Endodermal cell (in vitro differentiated cells): ENCODE data around the gene NOX3. TPM values are rescaled to one million over a fixed set of nuclear protein-coding genes. Genes with fewer than 3 reads are reported as not detected.

Source experiments
- DNase-seq: peaks from one replicate; pipeline ENCODE4 v3.0.0-alpha.2; 2017
- H3K27ac ChIP-seq: 2 replicates; pipeline ENCODE4 v1.5.1; 2013; ENCODE audit warnings: mild to moderate bottlenecking, low read depth, low read length, moderate library complexity
- H3K27me3 ChIP-seq: 2 replicates; pipeline ENCODE4 v1.6.1; 2013; ENCODE audit warnings: mild to moderate bottlenecking, low read length, moderate library complexity; ENCODE audit not compliant: insufficient read depth, control insufficient read depth, poor library complexity, severe bottlenecking
- H3K36me3 ChIP-seq: 2 replicates; pipeline ENCODE4 v1.7.0; 2013; ENCODE audit warnings: mild to moderate bottlenecking, low read length, moderate library complexity; ENCODE audit not compliant: control insufficient read depth, insufficient read depth
- H3K4me1 ChIP-seq: one replicate; pipeline ENCODE4 v1.7.0; 2013; ENCODE audit warnings: low read length; ENCODE audit not compliant: control insufficient read depth, insufficient read depth
- H3K4me3 ChIP-seq: 2 replicates; pipeline ENCODE4 v1.5.1; 2013; ENCODE audit warnings: mild to moderate bottlenecking, low read length, moderate library complexity
- H3K9ac ChIP-seq: 2 replicates; pipeline ENCODE4 v1.6.1; 2013; ENCODE audit warnings: mild to moderate bottlenecking, low read length, moderate library complexity; ENCODE audit not compliant: poor library complexity, severe bottlenecking; ENCODE audit errors: extremely low read depth
- H3K9me3 ChIP-seq: 2 replicates; pipeline ENCODE4 v1.6.1; 2013; ENCODE audit warnings: mild to moderate bottlenecking, low read length, moderate library complexity; ENCODE audit not compliant: control insufficient read depth
- H3K27ac Mint-ChIP-seq: 2 replicates; pipeline ENCODE4 v1.8.0; 2020; ENCODE audit warnings: mixed read lengths
- H3K27me3 Mint-ChIP-seq: 2 replicates; pipeline ENCODE4 v1.8.0; 2021; ENCODE audit warnings: mild to moderate bottlenecking, mixed read lengths; ENCODE audit not compliant: insufficient read depth
- H3K36me3 Mint-ChIP-seq: 2 replicates; pipeline ENCODE4 v1.8.0; 2020; ENCODE audit warnings: low read depth, mixed read lengths
- H3K4me1 Mint-ChIP-seq: 2 replicates; pipeline ENCODE4 v1.8.0; 2020; ENCODE audit warnings: mixed read lengths
- H3K4me3 Mint-ChIP-seq: 2 replicates; pipeline ENCODE4 v1.8.0; 2020; ENCODE audit warnings: mild to moderate bottlenecking, moderate library complexity, mixed read lengths
- H3K9me3 Mint-ChIP-seq: 2 replicates; pipeline ENCODE4 v1.8.0; 2020; ENCODE audit warnings: mild to moderate bottlenecking, mixed read lengths
- CTCF ChIP-seq: fragments of 200-600 bp; sonication (generic); conservative IDR thresholded peaks from 2 replicates; pipeline ENCODE4 v1.5.0; 2021; ENCODE audit warnings: antibody characterized with exemption, mild to moderate bottlenecking
- WGBS, 2 experiments: methylation state at CpG; one replicate each; pipeline versions ENCODE4 v1.1.5 to v1.1.7; 2013; ENCODE audit warnings: missing lambda C conversion rate in 2 of 2, mixed read lengths in 1 of 2; ENCODE audit not compliant: insufficient coverage in 1 of 2, insufficient read length in 1 of 2; 5-methylcytosine and 5-hydroxymethylcytosine counted together
- total RNA-seq, 2 donors: library from RNA; stranded (reverse); fragmentation: NEBNext Ultra II Directional in 1 of 2; extraction: Animal tissue kit (Norgen Biotek cat#: 25700) in 1 of 2; gene quantifications; 2 replicates in 1 of 2; 3 replicates in 1 of 2; pipeline ENCODE4 v1.2.1, GENCODE V29; 2021

Gene NOX3
- total RNA-seq, 2 donors from 2014 or later: not detected

- Mint-ChIP-seq H3K36me3 (no peaks in the 10 kb centered on the region), H3K27ac (no peak overlapping the region), H3K9me3 (peaks cover 13% of the 10 kb centered on the region), H3K4me3 (no peak overlapping the region), H3K27me3 (peaks cover 1% of the 10 kb centered on the region), H3K4me1 (no peaks in the 10 kb centered on the region)
- DNase-seq: no peak
- Histone ChIP-seq H3K27me3 (no peaks in the 10 kb centered on the region), H3K4me3 (no peak overlapping the region), H3K27ac (no peak overlapping the region), H3K36me3 (no peaks in the 10 kb centered on the region), H3K4me1 (no peaks in the 10 kb centered on the region), H3K9ac (no peak overlapping the region), H3K9me3 (peaks cover 22% of the 10 kb centered on the region)
- TF ChIP-seq CTCF: no peak
Observed at GRCh38 chr6:155352811-155353210, 102.8 kb downstream of the NOX3 start.

GRCh38 chr6:155352130-155352420, 103.6 kb downstream of the NOX3 start:
- DNase-seq: no peak
- no peak for TF ChIP-seq CTCF
- WGBS, 2 experiments: 91 to 98% methylated on average over 4 of the region's 4 CpGs

GRCh38 chr6:155351273-155352129, 104.1 kb downstream of the NOX3 start:
- Mint-ChIP-seq H3K27me3 (peaks cover 1% of the 10 kb centered on the region), H3K4me1 (no peaks in the 10 kb centered on the region), H3K4me3 (no peak overlapping the region), H3K27ac (no peak overlapping the region), H3K9me3 (peaks cover 22% of the 10 kb centered on the region), H3K36me3 (no peaks in the 10 kb centered on the region)
- no peaks in the 10 kb centered on the region for H3K36me3 ChIP-seq
- H3K9ac ChIP-seq: no peak overlapping the region
- DNase-seq: no peak
- no peak for TF ChIP-seq CTCF
- no peak overlapping the region for H3K4me3 ChIP-seq
- H3K9me3 ChIP-seq: peaks cover 27% of the 10 kb centered on the region
- H3K4me1 ChIP-seq: no peaks in the 10 kb centered on the region
- 93% methylated on average over 4 of the region's 5 CpGs; no CpG with 5 or more reads in 1 of the 2 experiments for WGBS, 2 experiments
- no peak overlapping the region for H3K27ac ChIP-seq
- H3K27me3 ChIP-seq: no peaks in the 10 kb centered on the region

More at GRCh38 chr6:155352130-155352420, 103.6 kb downstream of the NOX3 start:
- no peaks in the 10 kb centered on the region for H3K4me1 Mint-ChIP-seq
- no peak overlapping the region for H3K4me3 ChIP-seq
- H3K27ac ChIP-seq: no peak overlapping the region
- H3K36me3 ChIP-seq: no peaks in the 10 kb centered on the region
- H3K9me3 Mint-ChIP-seq: peaks cover 16% of the 10 kb centered on the region
- no peaks in the 10 kb centered on the region for H3K36me3 Mint-ChIP-seq
- H3K4me3 Mint-ChIP-seq: no peak overlapping the region
- H3K27me3 Mint-ChIP-seq: peaks cover 1% of the 10 kb centered on the region
- H3K9ac ChIP-seq: no peak overlapping the region
- H3K27ac Mint-ChIP-seq: no peak overlapping the region
- no peaks in the 10 kb centered on the region for H3K4me1 ChIP-seq
- no peaks in the 10 kb centered on the region for H3K27me3 ChIP-seq
- peaks cover 22% of the 10 kb centered on the region for H3K9me3 ChIP-seq
